Activated CD4-positive, alpha-beta T cell treated with anti-CD3 and anti-CD28 coated beads, Interleukin-2, amount 50 U/mL, for 24 hours (primary cell): Measurements from ENCODE around the gene BSND.

ENCODE experiments used
- DNase-seq, 2 donors: peaks; one replicate each; pipeline ENCODE4 v3.0.0-alpha.2; 2020; ENCODE audit warnings: low read depth in 1 of 2, low spot score in 1 of 2

BSND gene

GRCh38 chr1:55045430-55045829, 46.7 kb downstream of the BSND start:
- no peak for DNase-seq

- DNase-seq = no peak
Observed at GRCh38 chr1:55046871-55047270, 48.1 kb downstream of the BSND start.

- no peak for DNase-seq
Observed at GRCh38 chr1:55047611-55048010, 48.9 kb downstream of the BSND start.

DNA sequence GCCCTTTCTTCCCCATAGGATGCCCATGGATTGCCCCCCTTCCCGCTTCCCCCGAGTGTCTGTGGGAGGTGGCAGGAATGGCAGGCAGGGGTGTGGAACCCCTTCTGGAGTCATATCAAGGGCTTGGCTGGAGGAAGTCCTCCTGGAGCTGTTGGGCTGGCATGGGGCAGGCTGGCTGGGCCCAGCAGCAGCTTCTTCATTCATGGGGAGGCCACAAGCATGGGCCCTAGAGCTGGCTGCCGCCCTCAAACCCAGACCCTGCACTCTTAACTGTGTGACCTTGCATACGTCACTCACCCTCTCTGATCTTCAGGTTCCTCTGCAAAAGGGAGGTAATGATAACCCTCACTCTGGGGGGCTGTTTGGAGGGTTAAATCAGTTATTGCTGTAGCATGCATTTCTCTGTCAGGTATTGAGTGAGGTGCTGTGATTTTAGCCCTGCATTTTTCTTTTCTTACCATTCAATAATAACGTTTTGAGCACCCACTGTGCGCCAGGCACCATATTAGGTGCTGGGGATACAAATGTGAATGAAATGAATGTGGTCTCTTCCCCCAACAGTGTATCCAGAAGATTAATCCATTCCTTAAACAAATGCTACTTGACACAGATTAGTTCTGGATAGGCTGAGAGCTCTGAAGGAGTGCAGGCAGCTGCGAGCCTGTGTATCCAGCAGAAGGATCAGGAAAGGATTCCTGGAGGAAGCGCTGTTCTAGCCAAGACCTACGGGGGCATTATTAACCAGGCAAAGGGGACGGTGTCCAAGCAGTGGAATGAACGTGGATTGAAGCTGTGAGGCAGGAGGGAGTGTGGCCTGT, 49.9 kb downstream of the BSND start:
- no peak for DNase-seq

DNA sequence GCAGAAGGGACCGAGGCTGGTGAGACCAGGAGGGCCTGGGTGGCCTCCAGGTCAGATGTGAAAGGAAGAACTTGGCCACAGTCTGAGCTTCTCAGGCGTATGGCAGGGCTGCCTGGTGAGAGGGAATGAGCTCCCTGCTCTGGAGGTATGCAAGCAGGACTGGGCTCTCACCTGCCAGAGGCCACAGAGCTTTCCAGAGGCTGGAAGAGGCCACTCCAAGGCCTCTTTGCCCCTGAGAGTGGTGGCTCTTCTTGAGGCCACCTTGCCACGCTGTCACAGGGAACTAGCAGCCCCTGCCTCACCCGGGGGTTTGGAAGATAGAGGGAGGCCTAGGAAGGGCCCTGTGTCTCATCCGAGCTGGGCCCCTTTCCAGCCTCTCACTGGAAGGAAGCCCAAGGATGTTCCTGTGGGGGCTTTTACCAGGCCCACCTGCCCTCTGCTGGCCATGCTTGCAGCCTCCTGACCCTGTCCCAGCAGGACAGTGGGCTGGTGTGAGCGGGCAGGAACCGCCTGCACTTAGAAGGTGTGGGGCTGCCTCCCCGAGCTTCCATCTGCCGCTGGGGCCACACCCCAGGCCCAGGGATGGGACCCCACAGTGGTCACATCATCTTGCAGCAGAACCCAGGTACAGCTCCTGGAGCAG, 50.7 kb downstream of the BSND start:
- DNase-seq = no peak

DNA sequence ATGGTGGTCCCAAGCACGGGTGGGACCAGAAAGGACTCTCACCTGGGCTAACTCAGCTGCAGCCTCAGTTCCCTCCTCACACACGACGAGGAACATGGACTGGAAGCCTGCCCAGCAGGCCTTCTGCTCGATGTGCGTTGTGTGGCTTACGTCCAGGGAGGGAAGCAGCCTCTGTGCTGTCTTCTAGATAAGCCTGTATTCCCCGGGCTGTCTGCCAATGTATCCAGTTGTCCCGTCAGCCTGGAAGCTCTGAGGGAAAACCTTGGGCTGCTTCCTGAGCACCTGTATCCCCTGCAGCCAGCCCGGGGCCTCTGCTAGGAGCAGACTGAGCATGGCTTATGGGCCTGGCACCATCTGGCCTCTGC, 51.2 kb downstream of the BSND start:
- DNase-seq = no peak

- no peak for DNase-seq
Observed at GRCh38 chr1:55050283-55050682, 51.5 kb downstream of the BSND start.

- no peak for DNase-seq
Observed at GRCh38 chr1:55051169-55051568, 52.4 kb downstream of the BSND start.

GRCh38 chr1:55051621-55052020, 52.9 kb downstream of the BSND start:
- no peak for DNase-seq

- no peak for DNase-seq
Observed at GRCh38 chr1:55052221-55053142, 53.7 kb downstream of the BSND start.

DNA sequence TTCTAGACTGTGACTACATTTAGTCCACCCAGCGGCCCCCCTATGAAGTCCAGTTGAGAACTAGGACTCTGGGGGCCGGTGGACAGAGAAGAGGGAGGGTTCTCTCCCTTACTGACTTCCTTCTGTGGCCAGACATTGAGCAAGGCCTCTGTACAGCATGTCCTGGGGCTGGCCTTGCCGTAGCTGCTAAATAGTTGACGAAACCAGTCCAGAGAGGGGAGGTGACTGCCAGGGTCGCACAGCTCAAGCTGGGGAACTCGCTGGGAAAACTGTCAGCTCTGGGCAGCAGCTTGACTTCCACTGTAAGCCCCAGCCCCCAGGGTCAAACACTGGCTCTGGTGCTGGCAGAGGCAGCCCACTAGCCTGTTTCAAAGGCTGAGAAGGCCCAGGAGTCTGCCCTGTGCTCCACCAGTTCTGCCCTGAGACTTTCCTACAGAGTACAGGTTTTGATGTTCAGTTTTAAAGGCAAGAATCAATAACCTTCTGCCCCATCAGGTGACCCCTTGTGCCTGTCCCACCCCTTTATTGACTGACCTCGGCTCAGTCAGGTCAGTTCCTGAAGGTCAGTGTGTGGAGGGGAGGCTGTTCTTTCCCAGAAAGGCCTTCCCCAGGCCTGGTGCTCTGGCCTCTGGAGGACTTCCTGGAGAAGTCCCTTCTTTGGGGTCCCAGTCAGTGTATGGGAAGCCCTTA, 54.7 kb downstream of the BSND start:
- no peak for DNase-seq

DNA sequence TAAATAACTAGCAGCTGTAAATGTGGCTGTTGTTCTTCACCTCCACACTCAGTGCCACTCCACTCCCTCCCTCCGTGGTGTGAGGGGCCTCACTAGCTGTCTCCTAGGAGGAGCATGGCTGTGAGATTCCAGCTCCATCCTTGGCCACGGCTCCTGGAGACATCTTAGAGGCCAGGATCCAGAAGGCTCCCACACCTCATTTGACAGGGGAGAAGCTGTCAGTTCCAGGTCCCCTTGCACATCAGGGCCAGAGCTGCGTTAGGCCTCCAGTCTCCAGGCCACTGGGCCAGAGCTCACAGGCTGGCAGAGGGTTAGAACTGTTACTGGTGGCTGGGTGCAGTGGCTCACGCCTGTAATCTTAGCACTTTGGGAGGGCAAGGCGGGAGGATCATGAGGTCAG, 55.7 kb downstream of the BSND start:
- DNase-seq = no peak

GRCh38 chr1:55055084-55055882, 56.5 kb downstream of the BSND start:
- no peak for DNase-seq

GRCh38 chr1:55055951-55056631, 57.4 kb downstream of the BSND start:
- no peak for DNase-seq

DNA sequence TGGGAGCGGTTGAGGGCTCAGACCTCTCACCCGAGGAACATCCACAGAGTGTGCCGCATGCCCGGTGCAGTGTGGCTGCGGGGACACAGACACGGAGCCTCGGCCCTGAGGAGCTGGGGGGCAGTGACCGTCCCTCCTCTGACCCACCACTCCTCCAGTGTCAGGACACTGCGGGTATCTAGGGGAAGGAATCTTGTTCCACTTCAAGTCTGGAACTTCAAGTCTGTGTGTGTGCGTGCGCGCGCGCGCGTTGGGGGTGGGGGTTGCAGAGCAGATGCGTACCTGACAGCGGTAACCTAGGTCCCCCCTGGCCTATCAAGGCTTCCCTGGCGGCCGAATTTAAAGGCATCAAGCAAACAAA, 57.9 kb downstream of the BSND start:
- no peak for DNase-seq

GRCh38 chr1:55057270-55057955, 58.7 kb downstream of the BSND start:
- no peak for DNase-seq

DNA sequence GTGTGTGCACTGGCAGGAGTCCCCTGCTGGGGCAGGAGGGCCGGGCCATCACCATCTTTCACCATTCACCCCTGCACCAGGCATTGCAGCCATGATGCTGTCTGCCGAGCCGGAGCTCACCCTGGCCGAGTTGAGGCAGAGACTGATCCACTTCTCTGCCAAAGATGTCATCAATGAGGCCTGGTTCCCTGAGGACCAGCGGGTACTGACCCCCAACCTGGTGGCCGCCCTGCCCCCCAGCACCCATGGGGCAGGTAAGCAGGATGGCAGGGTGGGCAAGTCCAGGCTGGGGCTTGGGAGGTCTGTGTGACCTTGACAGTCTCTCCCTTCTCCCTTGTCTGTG, 59.2 kb downstream of the BSND start:
- no peak for DNase-seq

GRCh38 chr1:55059302-55060132, 60.8 kb downstream of the BSND start:
- DNase-seq = no peak
